NCI-H1694 (cell line): ENCODE results near the gene LIMS1.
"Not testable (repeated sequence)": the region's sequence is repeated elsewhere in the genome, so short reads cannot be mapped to it uniquely, and the experiment has no call there.

Experiments used
- DNase-seq: peaks from one replicate; lab custom pipeline; 2025; lab: John Stamatoyannopoulos, UW

Gene LIMS1

GRCh38 chr2:108664089-108664488, 129.8 kb downstream of the LIMS1 start:
- DNase-seq, result not testable (repeated sequence)

GRCh38 chr2:108664979-108665378, 130.7 kb downstream of the LIMS1 start:
- not testable (repeated sequence) for DNase-seq

GRCh38 chr2:108665975-108666374, 131.7 kb downstream of the LIMS1 start:
- not testable (repeated sequence) for DNase-seq

- not testable (repeated sequence) for DNase-seq
Measured at GRCh38 chr2:108667140-108667539, 132.9 kb downstream of the LIMS1 start.

DNA sequence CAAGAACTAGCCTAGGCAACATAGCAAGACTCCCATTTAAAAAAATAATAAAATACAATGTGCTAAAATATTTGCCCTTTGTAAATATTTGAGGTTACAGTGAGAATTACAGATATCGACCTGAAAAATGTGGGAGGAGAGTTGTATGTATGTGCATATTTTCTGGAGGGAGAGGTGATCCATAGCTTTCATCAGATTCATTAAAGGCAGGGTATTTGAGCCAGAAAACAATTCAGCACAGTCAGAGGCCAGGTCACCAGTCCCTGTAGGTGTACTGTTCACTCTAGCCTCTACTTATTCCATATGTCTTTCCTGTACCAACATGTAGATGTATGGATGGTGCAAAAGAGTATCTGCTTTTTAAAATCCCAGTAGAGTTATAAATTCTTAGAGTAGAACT, 136.0 kb downstream of the LIMS1 start:
- DNase-seq, result not testable (repeated sequence)

DNA sequence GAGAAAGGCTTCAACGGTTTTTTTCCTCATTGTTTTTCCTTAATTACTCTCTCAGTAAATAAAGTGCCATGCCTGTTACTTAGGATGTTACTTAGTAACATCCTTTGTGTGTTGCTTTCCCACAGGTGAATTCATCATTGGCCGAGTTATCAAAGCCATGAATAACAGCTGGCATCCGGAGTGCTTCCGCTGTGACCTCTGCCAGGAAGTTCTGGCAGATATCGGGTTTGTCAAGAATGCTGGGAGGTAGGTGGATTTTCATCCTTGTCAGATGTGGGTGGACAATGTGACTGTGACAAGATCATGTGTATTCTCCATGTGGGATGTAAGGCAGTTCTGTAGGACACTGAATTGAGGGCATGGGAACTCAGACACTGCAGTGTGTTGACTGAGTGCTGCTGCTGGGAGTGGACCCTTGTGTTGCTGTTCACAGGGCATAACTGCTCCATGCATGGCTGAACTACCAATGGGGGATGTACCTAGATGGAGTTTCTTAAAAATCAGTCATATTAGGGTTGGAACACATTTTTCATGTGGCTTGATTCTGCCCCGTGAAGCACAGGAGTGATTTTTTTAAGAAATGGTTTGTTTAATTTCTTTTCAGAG, 138.0 kb downstream of the LIMS1 start:
- not testable (repeated sequence) for DNase-seq

GRCh38 chr2:108676522-108676921, 142.3 kb downstream of the LIMS1 start:
- DNase-seq, result not testable (repeated sequence)

DNA sequence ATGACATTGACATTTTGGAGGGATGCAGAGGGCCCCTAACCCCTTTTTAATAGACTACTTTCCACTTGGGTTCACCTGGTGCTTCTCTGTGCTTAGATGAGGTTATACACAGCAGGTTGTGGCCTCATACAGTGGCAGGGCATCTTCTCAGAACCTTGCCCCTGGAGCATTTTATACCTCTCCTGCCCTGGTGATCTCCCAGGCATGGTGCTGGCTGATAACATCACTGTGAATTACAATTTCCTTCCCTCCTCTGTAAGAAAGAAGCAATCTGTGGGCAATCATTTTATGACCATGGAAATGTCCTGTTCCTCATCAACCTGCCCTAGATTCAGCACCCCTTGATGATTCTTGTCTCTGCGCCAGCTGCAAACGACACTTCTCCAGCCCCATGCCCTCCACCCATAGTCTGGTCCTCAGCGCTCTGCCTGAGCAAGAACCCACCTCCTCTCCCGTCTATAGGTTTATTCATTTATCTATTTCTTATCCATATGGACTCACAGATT, 143.0 kb downstream of the LIMS1 start:
- DNase-seq, result not testable (repeated sequence)

DNA sequence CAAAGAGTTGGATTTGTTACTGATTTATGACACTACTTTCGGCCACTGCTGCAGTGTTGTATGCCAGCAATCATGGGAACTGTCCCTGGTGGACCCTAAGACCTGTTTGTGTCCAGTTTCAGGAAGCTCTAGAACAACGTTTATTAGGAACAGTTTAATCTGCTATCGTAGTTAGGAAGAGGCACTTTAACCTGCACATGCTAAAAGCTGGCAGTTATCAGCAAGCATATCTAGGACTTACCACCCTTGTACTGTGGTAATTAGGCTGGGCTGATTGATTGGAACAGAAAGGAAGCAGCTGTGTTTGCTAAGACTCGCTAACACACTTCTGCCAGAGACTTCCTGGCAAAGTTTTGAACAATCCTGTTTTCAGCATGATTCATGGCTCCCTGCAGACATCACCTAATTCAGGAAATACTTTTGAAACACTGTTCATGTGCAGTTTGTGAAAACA, 144.0 kb downstream of the LIMS1 start:
- DNase-seq, result not testable (repeated sequence)

DNA sequence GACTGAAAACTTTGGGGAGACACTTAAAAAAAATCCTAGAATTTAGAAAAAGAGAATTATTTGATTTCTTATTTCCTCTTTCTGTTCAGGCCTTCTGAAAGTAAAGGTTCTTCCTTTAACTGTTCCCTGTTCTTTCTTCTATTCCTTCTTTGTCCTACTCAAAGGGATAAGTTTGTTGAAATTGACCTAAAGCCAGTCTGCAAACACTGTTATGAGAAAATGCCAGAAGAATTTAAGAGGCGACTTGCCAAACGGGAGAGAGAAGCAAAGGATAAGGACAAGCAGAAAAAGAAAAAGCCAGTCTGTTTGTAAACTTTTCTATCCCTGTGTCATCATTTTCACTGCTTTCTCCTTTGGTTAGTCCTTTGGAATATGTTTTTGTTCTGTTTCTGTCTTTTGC, 146.5 kb downstream of the LIMS1 start:
- DNase-seq, result not testable (repeated sequence)

GRCh38 chr2:108688818-108689756, 154.8 kb downstream of the LIMS1 start:
- DNase-seq, result not testable (repeated sequence)

DNA sequence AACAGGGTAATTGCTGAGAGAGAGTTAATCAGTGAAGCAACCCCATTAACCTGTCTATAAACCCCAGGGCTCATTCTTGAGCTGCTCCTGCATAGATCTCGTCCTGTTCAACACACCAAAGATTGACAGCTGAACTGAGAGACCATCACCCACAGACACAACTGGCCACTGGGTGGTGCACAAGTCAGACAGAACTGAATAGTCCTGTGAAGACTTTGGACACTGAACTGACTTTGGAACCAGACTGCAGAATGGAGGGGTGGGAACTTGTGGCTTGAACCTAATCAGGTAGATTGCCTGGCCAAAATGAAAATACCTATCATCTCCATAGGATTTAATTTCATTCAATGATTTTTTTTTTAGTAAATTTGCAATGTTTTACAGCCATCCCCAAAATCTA, 155.7 kb downstream of the LIMS1 start:
- DNase-seq, result not testable (repeated sequence)

DNA sequence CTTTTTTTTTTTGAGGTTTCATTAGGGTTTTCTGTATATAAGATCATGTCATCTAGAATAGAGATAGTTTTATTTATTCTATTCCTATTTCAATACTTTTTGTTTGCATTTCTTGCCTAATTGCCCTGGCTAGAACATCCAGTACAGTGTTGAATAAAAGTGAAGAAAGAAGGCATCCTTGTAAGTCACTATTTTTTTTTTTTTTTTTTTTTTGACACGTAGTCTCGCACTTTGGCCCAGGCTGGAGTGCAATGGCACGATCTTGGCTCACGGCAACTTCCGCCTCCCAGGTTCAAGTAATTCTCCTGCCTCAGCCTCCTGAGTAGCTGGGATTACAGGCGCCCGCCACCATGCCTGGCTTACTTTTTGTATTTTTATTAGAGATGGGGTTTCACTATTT, 157.2 kb downstream of the LIMS1 start:
- no peak for DNase-seq

DNA sequence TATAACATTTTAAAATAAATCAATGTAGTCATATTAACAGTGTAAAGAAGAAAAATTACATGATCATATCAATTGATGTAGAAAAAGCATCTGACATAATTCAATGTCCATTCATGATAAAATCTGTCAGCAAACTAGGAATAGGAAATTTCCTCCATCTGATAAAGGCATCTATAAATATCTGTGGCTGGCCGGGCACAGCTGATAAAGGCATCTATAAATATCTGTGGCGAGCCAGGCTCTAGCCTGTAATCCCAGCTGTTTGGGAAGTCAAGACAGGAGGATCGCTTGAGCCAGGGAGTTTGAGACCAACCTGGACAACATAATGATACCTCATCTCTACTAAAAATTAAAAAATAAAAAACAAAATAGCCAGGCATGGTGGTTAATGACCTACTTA, 166.9 kb downstream of the LIMS1 start:
- no peak for DNase-seq

- DNase-seq, result no peak
Measured at GRCh38 chr2:108701806-108702205, 167.5 kb downstream of the LIMS1 start.

- DNase-seq, result no peak
Measured at GRCh38 chr2:108704871-108705270, 170.6 kb downstream of the LIMS1 start.

- DNase-seq, result no peak
Measured at GRCh38 chr2:108707300-108707699, 173.0 kb downstream of the LIMS1 start.

DNA sequence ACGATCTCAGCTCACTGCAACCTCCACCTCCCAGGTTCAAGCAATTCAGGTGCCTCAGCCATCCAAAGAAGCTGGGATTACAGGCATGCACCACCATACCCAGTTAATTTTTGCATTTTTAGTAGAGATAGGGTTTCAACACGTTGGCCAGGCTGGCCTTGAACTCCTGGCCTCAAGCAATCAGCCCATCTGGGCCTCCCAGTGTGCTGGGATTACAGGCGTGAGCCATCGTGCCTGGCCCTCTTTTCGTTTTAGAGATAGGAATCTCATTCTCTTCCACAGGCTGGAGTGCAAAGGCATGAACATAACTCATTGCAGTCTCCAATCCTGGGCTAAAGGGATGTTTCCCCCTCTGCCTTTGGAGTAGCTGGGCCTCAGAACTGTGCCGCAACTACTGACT, 182.7 kb downstream of the LIMS1 start:
- DNase-seq, result not testable (repeated sequence)

GRCh38 chr2:108719149-108720044, 185.1 kb downstream of the LIMS1 start, which contains the start of gene RANBP2:
RANBP2 (plus strand) TSS chr2:108719482; CDS start chr2:108719607, 125 bp downstream.
- DNase-seq, result peak; percentile 91

DNA sequence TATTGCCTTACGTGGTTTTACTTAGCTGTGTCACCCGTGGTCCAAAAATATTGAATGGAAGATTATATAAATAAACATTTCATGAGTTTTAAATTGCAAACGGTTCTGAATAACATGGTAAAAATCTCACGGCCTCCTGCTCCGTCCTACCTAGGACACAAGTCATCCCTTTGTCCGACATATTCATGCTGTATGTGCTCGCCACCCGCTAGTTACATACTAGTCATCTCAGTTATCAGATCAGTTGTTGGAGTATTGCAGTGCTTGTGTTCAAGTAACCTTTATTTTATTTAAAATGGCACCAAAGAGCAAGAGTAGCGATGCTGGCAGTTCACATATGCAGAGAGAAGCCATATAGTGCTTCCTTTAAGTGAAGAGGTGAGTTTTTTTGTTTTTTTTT, 191.8 kb downstream of the LIMS1 start:
- DNase-seq, result not testable (repeated sequence)

- DNase-seq, result not testable (repeated sequence)
Measured at GRCh38 chr2:108734656-108735055, 200.4 kb downstream of the LIMS1 start.
